ENCODE results near the gene ZNF253.
"Not testable (repeated sequence)": the region's sequence is repeated elsewhere in the genome, so short reads cannot be mapped to it uniquely, and the experiment has no call there.

ZNF253 gene

DNA sequence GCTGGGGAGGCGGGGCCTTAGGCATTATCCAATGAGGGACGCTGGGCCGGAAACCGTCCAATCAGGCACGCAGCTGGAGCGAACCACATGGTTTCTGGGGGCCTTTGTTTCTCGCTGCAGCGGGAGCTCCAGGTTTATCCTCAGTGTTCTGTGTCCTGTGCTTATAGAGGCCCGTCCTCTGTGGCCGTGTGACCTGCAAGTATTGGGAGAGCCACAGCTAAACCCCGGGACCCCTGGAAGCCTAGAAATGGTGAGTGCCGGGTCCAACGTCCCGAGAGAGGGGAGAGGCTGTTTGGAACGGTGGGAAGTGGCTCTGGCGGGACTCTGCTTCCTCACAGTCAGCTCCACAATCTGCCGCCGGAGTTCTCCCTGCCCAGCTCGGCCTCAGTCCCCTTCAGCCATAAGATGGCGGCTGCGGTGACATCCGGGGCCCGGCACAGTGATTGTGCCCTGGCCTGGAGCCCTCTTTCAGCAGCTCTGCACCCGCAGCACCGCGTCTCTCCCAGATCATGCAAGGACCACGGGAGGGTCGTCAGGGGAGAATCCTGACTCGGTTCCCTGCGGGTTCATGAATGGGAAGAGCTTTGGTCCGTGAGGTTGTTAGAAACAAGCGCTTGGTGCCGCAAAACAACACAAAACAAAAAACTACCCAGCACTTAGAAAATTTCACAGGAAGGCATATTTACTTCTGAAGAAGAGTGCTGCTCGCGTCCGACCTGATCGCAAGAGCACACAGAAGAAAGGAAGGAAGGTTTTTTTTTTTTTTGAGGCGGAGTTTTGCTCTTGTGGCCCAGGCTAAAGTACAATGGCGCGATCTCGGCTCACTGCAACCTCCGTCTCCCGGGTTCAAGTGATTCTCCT, at the start of gene ZNF253:
ZNF253 (plus strand) TSS at position 133 of the 861 bp plus-strand sequence; CDS start at position 248, 115 bp downstream.
- peak; percentile 93 for DNase-seq

DNA sequence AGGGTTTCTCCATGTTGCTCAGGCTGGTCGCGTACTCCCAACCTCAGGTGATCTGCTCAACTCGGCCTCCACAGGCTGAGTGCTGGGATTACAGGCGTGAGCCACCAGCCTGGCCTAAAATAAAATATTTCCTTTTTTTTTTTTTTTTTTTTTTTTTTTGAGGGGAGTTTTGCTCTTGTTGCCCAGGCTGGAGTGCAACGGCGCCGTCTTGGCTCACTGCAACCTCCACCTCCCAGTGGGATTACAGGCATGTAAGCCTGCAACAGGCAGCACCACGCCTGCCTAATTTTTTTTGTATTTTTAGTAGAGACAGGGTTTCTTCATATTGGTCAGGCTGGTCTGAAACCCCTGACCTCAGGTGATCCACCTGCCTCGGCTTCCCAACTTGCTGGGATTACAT, 49.0 kb upstream of the ZNF253 start:
- DNase-seq: no peak

DNA sequence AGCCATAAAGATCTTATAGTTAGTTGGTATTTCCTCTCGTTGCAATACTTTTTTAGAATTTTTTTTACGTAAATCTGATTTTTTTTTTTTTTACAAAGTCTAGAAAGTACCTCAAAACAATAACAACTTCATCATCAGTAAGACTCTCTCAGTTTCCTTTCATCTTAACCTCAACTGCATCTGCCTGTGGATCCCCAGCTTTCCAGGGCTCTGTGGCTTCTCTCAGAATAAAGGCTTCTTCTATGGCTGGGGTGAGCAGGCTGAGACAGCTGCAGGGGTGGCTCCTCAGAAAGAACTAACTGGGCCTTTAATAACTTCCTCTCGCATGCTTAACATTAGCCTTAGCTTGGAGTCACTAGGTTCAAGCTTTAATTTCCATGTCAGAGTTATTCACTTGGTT, 48.3 kb upstream of the ZNF253 start:
- peak; percentile 20 for DNase-seq

DNA sequence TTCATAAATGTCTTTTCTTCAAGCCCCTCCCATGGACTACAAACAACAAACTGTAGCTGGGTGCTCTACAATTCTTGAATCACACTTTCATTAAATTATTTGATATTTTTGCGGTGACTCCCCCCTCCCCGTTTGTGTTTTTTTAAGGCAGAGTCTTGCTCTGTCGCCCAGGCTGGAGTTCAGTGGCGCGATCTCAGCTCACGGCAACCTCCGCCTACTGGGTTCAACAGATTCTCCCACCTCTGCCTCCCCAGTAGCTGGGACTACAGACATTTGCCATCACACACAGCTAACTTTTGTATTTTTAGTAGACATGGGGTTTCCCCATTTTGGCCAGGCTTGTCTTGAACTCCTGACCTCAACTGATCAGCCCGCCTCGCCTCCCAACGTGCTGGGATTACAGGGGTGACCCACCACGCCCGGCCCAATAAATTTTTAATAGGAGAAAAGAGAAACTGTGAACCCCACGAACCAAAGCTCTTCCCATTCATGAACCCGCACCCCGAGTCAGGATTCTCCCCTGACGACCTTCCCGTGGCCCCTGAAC, 44.8 kb upstream of the ZNF253 start:
- no peak for DNase-seq

DNA sequence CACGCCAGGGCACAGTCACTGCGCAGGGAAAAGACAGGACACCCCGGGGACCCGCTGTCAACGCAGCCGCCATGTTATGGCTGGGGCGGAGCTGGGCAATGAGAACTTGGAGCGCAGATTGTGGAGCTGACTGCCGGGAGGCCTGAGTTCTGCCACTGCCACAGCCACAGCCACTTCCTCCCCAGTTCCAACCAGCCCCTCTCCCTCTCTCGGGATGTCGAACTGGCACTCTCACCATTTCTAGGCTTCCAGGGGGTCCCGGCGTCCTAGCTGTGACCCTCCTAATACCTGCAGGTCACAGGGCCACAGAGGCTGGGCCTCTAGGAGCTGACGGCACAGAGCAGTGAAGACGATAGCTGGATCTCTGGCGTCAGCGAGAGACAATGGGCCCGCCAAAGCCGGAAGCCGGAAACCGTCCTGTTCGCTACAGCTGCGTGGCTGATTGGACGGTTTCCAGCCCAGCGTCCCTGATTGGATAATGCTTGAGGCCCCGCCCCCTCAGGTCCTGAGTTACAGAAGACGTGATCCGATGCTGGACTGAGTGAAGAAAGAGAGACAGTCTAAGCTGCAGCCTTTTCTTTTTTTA, 44.2 kb upstream of the ZNF253 start, which contains the start of gene ZNF506:
ZNF506 (minus strand) TSS at position 385 of the 586 bp plus-strand sequence; CDS start at position 238, 147 bp downstream.
- DNase-seq: peak; percentile 95

DNA sequence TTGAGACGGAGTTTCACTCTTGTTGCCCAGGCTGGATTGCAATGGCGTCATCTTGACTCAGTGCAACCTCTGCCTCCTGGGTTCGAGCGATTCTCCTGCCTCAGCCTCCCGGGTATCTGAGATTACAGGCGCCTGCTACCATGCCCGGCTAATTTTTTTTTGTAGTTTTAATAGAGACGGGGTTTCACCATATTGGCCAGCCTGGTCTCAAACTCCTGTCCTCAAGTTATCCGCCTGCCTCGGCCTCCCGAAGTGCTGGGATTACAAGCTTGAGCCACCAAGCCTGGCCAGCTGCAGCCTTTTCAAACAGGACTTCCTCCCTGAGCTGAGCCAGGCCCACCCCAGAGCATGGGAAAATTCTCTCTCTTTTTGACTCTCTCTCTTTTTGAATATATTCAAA, 43.7 kb upstream of the ZNF253 start:
- peak; percentile 8 for DNase-seq

DNA sequence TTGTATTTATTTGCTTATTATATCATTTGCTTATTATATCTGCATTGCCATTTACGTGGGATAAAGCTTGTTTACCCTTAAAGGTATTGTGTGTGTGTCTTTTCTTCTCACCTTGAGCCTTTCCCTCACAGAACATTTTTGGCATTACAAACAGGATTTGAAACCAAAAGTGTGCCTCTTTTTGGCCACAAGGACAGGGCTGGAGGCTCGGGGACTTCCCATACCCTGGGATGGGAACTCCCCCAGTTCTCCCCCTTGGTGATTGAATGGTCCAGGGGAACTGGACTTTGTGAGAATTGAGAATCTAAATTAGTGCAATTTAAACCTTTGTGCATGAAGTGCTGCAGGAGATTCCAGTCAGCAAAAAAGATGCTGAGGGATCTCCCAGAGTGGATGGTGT, 41.8 kb upstream of the ZNF253 start:
- no peak for DNase-seq

DNA sequence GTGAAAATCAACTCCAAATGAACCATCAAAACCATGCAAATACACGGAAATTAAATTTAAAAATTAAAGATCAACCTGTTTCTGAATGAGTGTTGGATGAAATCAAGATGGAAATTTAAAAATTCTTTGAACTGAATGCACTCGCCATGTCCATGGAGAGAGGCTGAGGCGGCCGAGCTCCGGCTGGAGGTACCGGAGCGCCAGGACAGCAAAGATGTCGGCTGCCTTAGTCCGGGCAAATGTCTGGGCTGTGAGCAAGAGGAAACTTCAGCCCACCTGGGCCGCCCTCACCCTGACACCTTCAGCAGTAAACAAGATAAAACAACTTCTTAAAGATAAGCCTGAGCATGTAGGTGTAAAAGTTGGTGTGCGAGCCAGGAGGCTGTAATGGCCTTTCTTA, 38.8 kb upstream of the ZNF253 start:
- no peak for DNase-seq

DNA sequence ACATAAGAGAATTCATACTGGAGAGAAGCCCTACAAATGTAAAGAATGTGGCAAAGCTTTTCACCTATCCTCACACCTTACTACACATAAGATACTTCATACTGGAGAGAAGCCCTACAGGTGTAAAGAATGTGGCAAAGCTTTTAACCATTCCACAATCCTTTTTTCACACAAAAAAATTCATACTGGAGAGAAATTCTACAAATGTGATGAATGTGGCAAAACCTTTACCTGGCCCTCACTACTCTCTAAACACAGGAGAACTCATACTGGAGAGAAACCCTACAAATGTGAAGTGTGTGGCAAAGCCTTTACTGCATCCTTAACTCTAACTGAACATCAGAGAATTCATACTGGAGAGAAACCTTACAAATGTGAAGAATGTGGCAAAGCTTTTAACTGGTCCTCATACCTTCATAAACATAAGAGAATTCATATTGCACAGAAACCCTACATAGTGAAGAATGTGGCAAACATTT, 30.1 kb upstream of the ZNF253 start:
- DNase-seq: no peak

DNA sequence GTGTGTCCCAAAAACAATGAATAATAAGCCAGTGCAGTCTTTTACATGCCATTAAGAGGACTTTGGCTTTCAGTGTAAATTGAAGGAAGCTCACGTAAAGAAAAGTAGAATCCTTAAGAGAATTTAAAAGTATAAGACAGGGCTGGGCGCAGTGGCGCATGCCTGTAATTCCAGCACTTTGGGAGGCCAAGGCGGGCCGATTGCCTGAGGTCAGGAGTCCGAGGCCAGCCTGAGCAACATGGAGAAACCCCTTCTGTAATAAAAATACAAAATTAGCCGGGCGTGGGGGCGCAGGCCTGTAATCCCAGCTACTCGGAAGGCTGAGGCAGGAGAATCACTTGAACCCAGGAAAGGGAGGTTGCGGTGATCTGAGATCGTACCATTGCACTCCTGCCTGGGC, 17.9 kb upstream of the ZNF253 start:
- no peak for DNase-seq

DNA sequence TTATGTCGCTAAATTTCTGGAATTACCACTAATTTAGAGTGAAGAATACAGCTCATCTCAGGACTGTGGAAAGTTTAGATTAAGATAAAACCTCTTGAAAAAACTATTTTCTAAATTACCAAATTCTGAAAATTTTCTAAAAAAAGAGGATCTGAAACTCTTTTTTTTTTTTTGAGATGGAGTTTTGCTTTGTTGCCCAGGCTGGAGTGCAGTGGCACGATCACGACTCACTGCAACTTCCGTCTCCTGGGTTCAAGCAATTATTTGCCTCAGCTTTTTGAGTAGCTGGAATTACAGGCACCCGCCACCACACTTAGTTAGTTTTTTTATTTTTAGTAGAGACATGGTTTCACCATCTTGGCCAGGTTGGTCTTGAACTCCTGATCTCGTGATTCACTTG, 16.6 kb upstream of the ZNF253 start:
- no peak for DNase-seq

DNA sequence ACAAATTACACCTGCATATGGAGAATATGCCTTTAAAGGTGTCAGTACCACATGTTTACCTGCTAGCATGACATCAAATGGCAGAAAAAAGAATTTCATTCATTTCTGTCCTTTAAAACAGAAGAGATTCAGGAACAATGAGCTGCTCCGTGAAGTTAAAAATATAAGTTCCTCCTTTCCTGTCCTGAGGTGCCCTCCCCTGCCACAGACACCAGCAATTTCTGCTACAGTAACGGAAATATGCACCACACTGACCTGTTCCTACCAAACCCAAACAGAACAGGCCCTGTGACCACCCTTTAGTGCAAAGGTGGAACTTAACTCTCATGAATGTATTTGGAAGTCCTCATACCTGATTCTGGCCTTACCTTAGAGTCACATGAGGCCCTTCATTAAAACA, 13.9 kb upstream of the ZNF253 start:
- not testable (repeated sequence) for DNase-seq

DNA sequence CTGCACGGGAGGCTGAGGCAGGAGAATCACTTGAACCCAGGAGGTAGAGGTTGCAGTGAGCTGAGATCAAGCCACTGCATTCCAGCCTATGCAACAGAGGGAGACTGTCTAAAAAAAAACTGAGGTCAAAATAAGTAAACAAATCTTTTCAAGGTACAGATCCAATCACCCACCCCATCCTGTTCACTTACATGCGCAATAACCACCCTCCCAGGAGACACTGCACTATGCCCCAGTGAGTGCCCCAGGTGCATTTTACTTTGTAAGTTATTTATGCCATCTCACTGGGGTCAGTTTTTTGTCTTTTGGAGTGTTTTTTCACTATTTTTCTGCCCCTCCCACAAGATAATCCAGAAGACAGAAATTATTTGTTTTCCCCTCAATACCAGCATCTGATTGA, 6.9 kb upstream of the ZNF253 start:
- DNase-seq: no peak

DNA sequence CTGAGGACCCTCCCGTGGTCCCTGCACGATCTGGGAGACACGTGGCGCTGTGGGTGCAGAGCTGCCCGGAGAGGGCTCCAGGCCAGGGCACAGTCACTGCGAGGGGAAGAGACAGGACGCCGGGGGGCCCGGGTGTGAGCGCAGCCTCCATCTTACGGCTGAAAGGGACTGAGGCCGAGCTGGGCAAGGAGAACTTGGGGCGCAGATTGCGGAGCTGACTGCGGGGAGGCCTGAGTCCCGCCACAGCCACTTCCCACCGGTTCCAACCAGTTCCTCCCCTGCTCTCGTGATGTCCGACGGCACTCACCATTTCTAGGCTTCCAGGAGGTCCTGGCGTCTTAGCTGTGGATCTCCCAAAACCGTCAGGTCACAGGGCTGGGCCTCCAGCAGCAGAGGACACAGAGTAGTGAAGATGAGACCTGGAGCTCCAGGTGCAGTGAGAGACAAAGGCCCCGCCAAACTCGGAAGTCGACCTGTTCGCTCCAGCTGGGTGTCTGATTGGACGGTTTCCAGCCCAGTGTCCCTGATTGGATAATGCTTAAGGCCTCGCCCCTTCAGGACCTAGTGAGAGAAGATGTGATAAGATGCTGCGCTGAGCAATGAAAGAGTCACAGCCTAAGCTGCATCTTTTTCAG, 4.8 kb upstream of the ZNF253 start:
- DNase-seq: peak; percentile 26

DNA sequence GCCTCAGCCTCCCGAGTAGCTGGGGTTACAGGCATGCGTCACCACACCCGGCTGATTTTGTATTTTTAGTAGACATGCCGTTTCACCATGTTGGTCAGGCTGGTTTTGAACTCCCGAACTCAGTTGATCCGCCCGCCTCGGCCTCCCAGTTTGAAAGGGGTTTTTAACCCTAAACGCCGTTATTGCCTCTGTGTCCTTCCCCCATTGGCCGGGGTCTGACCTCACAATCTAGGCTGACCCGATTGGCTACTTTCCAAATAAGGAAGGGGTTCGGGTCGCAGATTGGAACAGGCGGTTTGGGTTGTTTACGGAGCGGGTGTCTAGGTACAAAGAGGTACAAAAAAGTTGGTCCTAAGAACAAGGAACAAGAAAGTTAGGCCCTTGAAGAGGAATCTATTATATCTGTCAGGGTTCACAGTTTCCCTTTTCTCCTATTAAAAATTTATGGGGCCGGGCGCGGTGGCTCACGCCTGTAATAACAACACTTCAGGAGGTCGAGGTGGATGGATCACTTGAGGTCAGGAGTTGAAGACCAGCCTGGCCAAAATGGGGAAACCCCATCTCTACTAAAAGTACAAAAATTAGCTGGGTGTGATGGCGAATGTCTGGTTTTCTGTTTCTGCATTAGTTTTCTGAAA, 1.0 kb downstream of the ZNF253 start:
- peak; percentile 26 for DNase-seq

DNA sequence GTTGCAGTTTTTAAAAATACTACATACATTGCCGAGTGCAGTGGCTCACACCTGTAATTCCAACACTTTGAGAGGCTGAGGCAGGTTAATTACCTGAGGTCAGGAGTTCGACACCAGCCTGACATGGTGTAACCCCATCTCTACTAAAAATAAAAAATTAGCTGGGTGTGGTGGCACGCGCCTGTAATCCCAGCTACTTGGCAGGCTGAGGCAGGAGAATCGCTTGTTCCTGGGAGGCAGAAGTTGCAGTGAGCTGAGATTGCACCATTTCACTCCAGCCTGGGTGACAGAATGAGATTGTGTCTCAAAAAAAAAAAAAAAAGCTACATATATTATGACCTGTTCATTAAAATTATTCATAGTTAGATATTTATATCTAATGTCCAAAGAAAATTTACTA, 4.4 kb downstream of the ZNF253 start:
- DNase-seq: not testable (repeated sequence)

DNA sequence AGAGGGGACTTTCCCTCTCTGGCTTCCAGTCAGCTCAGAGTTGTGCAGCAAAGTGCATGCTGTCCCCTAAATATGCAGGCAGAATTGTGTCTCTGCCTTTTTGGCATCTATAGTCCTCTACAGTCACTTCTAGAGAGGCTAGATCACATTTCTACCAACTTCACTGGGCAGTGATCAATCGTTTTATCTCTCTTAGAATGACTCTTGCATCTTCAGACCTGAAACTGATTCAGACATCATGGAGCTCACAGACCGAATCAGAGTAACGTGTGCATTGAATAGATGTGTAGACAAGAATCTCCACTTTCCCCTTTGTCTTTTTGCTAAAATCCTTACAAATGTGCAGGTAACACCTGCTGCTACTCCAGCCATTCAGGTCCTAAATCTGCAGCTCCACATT, 6.2 kb downstream of the ZNF253 start:
- DNase-seq: no peak

DNA sequence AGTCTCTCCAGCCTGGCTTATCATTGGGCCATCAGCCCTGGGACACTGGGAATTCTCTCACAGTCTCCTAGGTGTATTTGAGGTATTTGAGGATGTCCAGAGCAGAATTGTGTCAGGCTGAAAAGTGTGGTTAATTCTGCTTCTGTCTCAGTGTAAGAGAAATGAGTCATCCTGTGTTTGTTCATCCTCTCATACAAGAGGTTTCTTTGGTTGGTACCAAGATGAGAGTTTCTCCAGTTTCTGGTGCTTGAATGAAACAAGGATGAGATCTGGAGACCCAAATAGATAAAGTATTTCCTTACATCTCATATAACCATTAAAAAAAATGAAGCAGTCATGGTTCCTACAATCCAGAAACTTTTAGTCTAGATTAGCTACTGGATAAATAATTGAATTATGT, 7.7 kb downstream of the ZNF253 start:
- no peak for DNase-seq

DNA sequence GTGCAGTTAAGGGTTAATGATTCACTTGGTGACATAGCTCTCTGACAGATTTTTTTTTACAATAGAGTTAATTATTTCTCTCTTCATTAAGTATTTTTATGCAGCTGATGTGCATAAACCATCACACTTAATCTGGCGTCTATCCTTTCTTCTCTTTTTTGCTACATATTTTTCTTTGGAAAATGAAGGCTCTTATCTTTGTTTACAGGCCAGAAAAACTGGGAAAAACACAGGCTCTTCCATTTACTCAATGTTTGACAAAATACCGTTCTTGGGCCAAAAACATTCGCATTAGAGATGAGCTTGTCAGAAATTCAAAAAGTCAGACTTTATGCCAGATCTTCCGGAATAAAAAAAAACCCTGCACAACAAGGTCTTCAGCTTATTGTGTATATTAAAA, 12.0 kb downstream of the ZNF253 start:
- no peak for DNase-seq

DNA sequence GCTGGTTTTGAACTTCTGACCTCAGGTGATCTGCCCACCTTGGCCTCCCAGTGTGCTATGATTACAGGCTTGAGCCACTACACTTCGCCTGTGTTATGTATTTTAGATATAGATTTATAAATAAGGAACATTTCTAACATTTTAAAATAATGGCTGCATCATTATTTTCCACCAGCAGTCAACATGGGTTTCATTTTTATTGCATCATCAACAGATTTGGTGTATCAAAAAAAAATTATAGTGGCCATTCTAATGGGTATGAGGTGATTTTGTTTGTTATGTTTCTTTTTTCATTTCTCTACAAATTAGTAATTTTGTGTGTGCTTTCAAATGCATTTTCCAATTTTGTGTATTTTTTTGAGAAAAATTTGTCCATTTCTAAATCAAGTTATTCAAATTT, 18.9 kb downstream of the ZNF253 start:
- no peak for DNase-seq

DNA sequence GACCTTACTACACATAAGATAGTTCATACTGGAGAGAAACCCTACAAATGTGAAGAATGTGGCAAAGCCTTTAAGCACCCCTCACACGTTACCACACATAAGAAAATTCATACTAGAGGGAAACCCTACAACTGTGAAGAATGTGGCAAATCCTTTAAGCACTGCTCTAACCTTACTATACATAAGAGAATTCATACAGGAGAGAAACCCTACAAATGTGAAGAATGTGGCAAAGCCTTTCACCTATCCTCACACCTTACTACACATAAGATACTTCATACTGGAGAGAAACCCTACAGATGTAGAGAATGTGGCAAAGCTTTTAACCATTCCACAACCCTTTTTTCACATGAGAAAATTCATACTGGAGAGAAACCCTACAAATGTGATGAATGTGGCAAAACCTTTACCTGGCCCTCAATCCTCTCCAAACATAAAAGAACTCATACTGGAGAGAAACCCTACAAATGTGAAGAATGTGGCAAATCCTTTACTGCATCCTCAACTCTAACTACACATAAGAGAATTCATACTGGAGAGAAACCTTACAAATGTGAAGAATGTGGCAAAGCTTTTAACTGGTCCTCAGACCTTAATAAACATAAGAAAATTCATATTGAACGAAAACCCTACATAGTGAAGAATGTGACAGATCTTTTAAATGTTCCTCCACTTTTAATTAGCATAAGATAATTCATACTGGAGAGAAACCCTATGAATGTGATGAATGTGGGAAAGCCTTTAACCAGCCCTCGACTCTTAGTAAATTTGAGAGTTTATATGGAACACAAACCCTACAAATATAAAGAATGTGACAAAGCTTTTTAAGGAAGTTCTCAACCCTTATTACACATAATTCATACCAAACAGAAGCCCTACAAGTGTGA, 26.6 kb downstream of the ZNF253 start:
- DNase-seq: not testable (repeated sequence)
